SJCRH30 (cell line): ENCODE measurements around the gene UROC1. TPM values are rescaled to one million over a fixed set of nuclear protein-coding genes. Genes with fewer than 3 reads are reported as not detected.
A peak's percentile ranks its signal among the peaks of the same experiment; 100 is the strongest.

ENCODE experiments used
- DNase-seq, 2 experiments: peaks; one replicate each; pipeline ENCODE4 v3.0.0-alpha.2; 2015 to 2020
- H3K27ac ChIP-seq: fragments of 250-450 bp; sonication (Bioruptor Pico); 2 replicates; pipeline ENCODE4 v1.5.1; 2020; ENCODE audit warnings: mild to moderate bottlenecking, moderate library complexity
- H3K27me3 ChIP-seq: fragments of 250-450 bp; sonication (Bioruptor Pico); 2 replicates; pipeline ENCODE4 v1.5.1; 2020; ENCODE audit warnings: mild to moderate bottlenecking, moderate library complexity
- H3K36me3 ChIP-seq: fragments of 250-450 bp; sonication (Bioruptor Pico); 2 replicates; pipeline ENCODE4 v1.5.1; 2020; ENCODE audit warnings: mild to moderate bottlenecking, moderate library complexity
- H3K4me1 ChIP-seq: fragments of 250-450 bp; sonication (Bioruptor Pico); 2 replicates; pipeline ENCODE4 v1.5.1; 2020; ENCODE audit warnings: mild to moderate bottlenecking, moderate library complexity
- H3K4me3 ChIP-seq: fragments of 250-450 bp; sonication (Bioruptor Pico); 2 replicates; pipeline ENCODE4 v1.5.1; 2020; ENCODE audit warnings: mild to moderate bottlenecking, moderate library complexity
- H3K9me3 ChIP-seq: fragments of 250-450 bp; sonication (Bioruptor Pico); replicated peaks from 2 replicates; pipeline ENCODE4 v1.5.1; 2020; ENCODE audit warnings: mild to moderate bottlenecking, moderate library complexity
- total RNA-seq: library from RNA; depleted of rRNA; stranded (reverse); fragments of >200 nt; shearing (Covaris generic); gene quantifications from 2 replicates; pipeline ENCODE4 v1.2.3, GENCODE V29; 2014

Gene UROC1
- total RNA-seq, 1 experiment from 2014 or later: not detected

GRCh38 chr3:126528800-126529541, 11.4 kb upstream of the UROC1 start:
- no peak overlapping the region for H3K4me3 ChIP-seq
- no peak for DNase-seq

GRCh38 chr3:126528419-126528799, 10.8 kb upstream of the UROC1 start:
- Histone ChIP-seq H3K9me3 (no peaks in the 10 kb centered on the region), H3K27ac (no peak overlapping the region), H3K4me1 (no peaks in the 10 kb centered on the region), H3K27me3 (peaks cover 5% of the 10 kb centered on the region; the same call in 1 of the 2 replicates), H3K4me3 (no peak overlapping the region), H3K36me3 (no peaks in the 10 kb centered on the region)
- DNase-seq: no peak

More at GRCh38 chr3:126528800-126529541, 11.4 kb upstream of the UROC1 start:
- no peak overlapping the region for H3K27ac ChIP-seq
- H3K36me3 ChIP-seq: no peaks in the 10 kb centered on the region
- H3K9me3 ChIP-seq: no peaks in the 10 kb centered on the region
- peaks cover 9% of the 10 kb centered on the region for H3K27me3 ChIP-seq
- no peaks in the 10 kb centered on the region for H3K4me1 ChIP-seq

GRCh38 chr3:126527455-126528211, 10.1 kb upstream of the UROC1 start:
- Histone ChIP-seq H3K27me3 (peaks cover 3% of the 10 kb centered on the region; the same call in 1 of the 2 replicates), H3K9me3 (no peaks in the 10 kb centered on the region), H3K4me1 (no peaks in the 10 kb centered on the region), H3K4me3 (no peak overlapping the region), H3K27ac (no peak overlapping the region), H3K36me3 (no peaks in the 10 kb centered on the region)
- no peak for DNase-seq

GRCh38 chr3:126527006-126527405, 9.4 kb upstream of the UROC1 start:
- DNase-seq: no peak
- Histone ChIP-seq H3K36me3 (no peaks in the 10 kb centered on the region), H3K9me3 (no peaks in the 10 kb centered on the region), H3K27ac (no peak overlapping the region), H3K4me1 (no peaks in the 10 kb centered on the region), H3K4me3 (no peak overlapping the region), H3K27me3 (no peaks in the 10 kb centered on the region)

- DNase-seq: no peak
- Histone ChIP-seq H3K27me3 (no peaks in the 10 kb centered on the region), H3K4me3 (no peak overlapping the region), H3K27ac (no peak overlapping the region), H3K4me1 (no peaks in the 10 kb centered on the region), H3K9me3 (no peaks in the 10 kb centered on the region), H3K36me3 (no peaks in the 10 kb centered on the region)
Measured at GRCh38 chr3:126526668-126527005, 9.1 kb upstream of the UROC1 start.

- Histone ChIP-seq H3K27ac (no peak overlapping the region), H3K4me1 (no peaks in the 10 kb centered on the region), H3K4me3 (no peak overlapping the region), H3K27me3 (no peaks in the 10 kb centered on the region), H3K36me3 (no peaks in the 10 kb centered on the region), H3K9me3 (no peaks in the 10 kb centered on the region)
- no peak for DNase-seq
Measured at GRCh38 chr3:126525853-126526667, 8.5 kb upstream of the UROC1 start.

GRCh38 chr3:126525091-126525852, 7.7 kb upstream of the UROC1 start:
- H3K4me1 ChIP-seq: no peaks in the 10 kb centered on the region
- H3K4me3 ChIP-seq: no peak overlapping the region
- DNase-seq: no peak
- no peaks in the 10 kb centered on the region for H3K36me3 ChIP-seq
- no peaks in the 10 kb centered on the region for H3K9me3 ChIP-seq
- H3K27me3 ChIP-seq: no peaks in the 10 kb centered on the region
- no peak overlapping the region for H3K27ac ChIP-seq

- DNase-seq: no peak
- H3K27ac ChIP-seq: no peak overlapping the region
- H3K36me3 ChIP-seq: no peaks in the 10 kb centered on the region
- H3K4me3 ChIP-seq: no peak overlapping the region
- H3K4me1 ChIP-seq: no peaks in the 10 kb centered on the region
- H3K27me3 ChIP-seq: no peaks in the 10 kb centered on the region
- H3K9me3 ChIP-seq: no peaks in the 10 kb centered on the region
Measured at GRCh38 chr3:126524429-126524988, 6.9 kb upstream of the UROC1 start.

GRCh38 chr3:126523745-126524428, 6.3 kb upstream of the UROC1 start, which contains the start of gene CHST13:
Gene CHST13, plus strand, starts transcription at chr3:126524155. Its CDS starts 178 bp downstream, at chr3:126524333.
- no peaks in the 10 kb centered on the region for H3K9me3 ChIP-seq
- no peaks in the 10 kb centered on the region for H3K27me3 ChIP-seq
- no peak within 1 kb of the TSS for H3K4me3 ChIP-seq
- H3K36me3 ChIP-seq: no peaks in the 10 kb centered on the region
- H3K4me1 ChIP-seq: no peaks in the 10 kb centered on the region
- no peak within 1 kb of the TSS for H3K27ac ChIP-seq
- DNase-seq: no peak

- no peaks in the 10 kb centered on the region for H3K27me3 ChIP-seq
- H3K9me3 ChIP-seq: no peaks in the 10 kb centered on the region
- H3K4me1 ChIP-seq: no peaks in the 10 kb centered on the region
- DNase-seq: peak; percentile 43 to 75
- no peaks in the 10 kb centered on the region for H3K36me3 ChIP-seq
- H3K4me3 ChIP-seq: no peak overlapping the region
- H3K27ac ChIP-seq: no peak overlapping the region
Measured at GRCh38 chr3:126522363-126522788, 4.8 kb upstream of the UROC1 start.

GRCh38 chr3:126521122-126521891, 3.7 kb upstream of the UROC1 start:
- H3K4me3 ChIP-seq: no peak overlapping the region
- H3K4me1 ChIP-seq: no peaks in the 10 kb centered on the region
- H3K36me3 ChIP-seq: no peaks in the 10 kb centered on the region
- no peaks in the 10 kb centered on the region for H3K9me3 ChIP-seq
- no peak for DNase-seq
- no peak overlapping the region for H3K27ac ChIP-seq
- no peaks in the 10 kb centered on the region for H3K27me3 ChIP-seq

GRCh38 chr3:126519506-126520455, 2.2 kb upstream of the UROC1 start:
- DNase-seq: no peak
- Histone ChIP-seq H3K4me1 (no peaks in the 10 kb centered on the region), H3K27me3 (no peaks in the 10 kb centered on the region), H3K27ac (no peak overlapping the region), H3K9me3 (no peaks in the 10 kb centered on the region), H3K36me3 (no peaks in the 10 kb centered on the region), H3K4me3 (no peak overlapping the region)
